Myocyte (in vitro differentiated cells): ENCODE data around the gene CCDC40. TPM values are rescaled to one million over a fixed set of nuclear protein-coding genes. Genes with fewer than 3 reads are reported as not detected.
"Not testable (repeated sequence)": the region's sequence is repeated elsewhere in the genome, so short reads cannot be mapped to it uniquely, and the experiment has no call there.

Source experiments
- DNase-seq: peaks from one replicate; pipeline ENCODE4 v3.0.0-alpha.2; 2012; ENCODE audit warnings: low read depth
- polyA plus RNA-seq: library from polyadenylated mRNA; unstranded; fragments of >200 nt; gene quantifications from one replicate; pipeline ENCODE4 v1.2.1, GENCODE V29; 2012; ENCODE audit warnings: missing spikeins
- total RNA-seq: library from RNA; depleted of rRNA; stranded (reverse); fragments of >200 nt; gene quantifications from 2 replicates; pipeline ENCODE4 v1.2.3, GENCODE V29; 2014

CCDC40 gene
- 3.2 and 5.6 TPM in 2 replicates for total RNA-seq
- 7.0 TPM for polyA plus RNA-seq

GRCh38 chr17:80035937-80036714, at the start of gene CCDC40:
TSS of gene CCDC40 (plus strand) at chr17:80036642. CDS start at chr17:80036663, 21 bp downstream.
- DNase-seq = peak; percentile 83

GRCh38 chr17:79987187-79987934, 49.1 kb upstream of the CCDC40 start:
- DNase-seq = no peak

GRCh38 chr17:79987935-79988184, 48.6 kb upstream of the CCDC40 start:
- DNase-seq = no peak

- DNase-seq = peak; percentile 64
These were observed 48.1 kb upstream of the CCDC40 start for GRCh38 chr17:79988185-79988971.

- no peak for DNase-seq
These were observed 47.2 kb upstream of the CCDC40 start for GRCh38 chr17:79989106-79989835.

- no peak for DNase-seq
These were observed 46.3 kb upstream of the CCDC40 start for GRCh38 chr17:79990051-79990592.

GRCh38 chr17:79990704-79991103, 45.7 kb upstream of the CCDC40 start:
- DNase-seq = no peak

GRCh38 chr17:79991140-79991923, 45.1 kb upstream of the CCDC40 start:
- DNase-seq = peak; percentile 61

- DNase-seq = no peak
These were observed 44.4 kb upstream of the CCDC40 start for GRCh38 chr17:79991924-79992648.

GRCh38 chr17:79992649-79993389, 43.6 kb upstream of the CCDC40 start:
- DNase-seq = no peak

- DNase-seq = peak; percentile 87
These were observed 42.8 kb upstream of the CCDC40 start for GRCh38 chr17:79993390-79994227.

- DNase-seq = not testable (repeated sequence)
These were observed 42.2 kb upstream of the CCDC40 start for GRCh38 chr17:79994228-79994569.

- no peak for DNase-seq
These were observed 41.8 kb upstream of the CCDC40 start for GRCh38 chr17:79994602-79995001.

GRCh38 chr17:79995696-79996095, 40.7 kb upstream of the CCDC40 start:
- DNase-seq = no peak

GRCh38 chr17:79996291-79996690, 40.2 kb upstream of the CCDC40 start:
- no peak for DNase-seq

GRCh38 chr17:79997011-79997660, 39.3 kb upstream of the CCDC40 start:
- no peak for DNase-seq

- DNase-seq = peak; percentile 66
These were observed 36.3 kb upstream of the CCDC40 start for GRCh38 chr17:80000136-80000535.
